Ishikawa (cell line): ENCODE results near the gene MOCS1.

ENCODE experiments used
- CEBPB ChIP-seq: IDR thresholded peaks from 2 replicates; pipeline ENCODE4 v1.6.1; 2012
- EP300 ChIP-seq: IDR thresholded peaks from 2 replicates; pipeline ENCODE4 v1.6.1; 2012; ENCODE audit warnings: borderline replicate concordance

GRCh38 chr6:39965751-39966150 is 31.5 kb upstream of the MOCS1 start:
- TF ChIP-seq CEBPB = no peak
- TF ChIP-seq EP300 = no peak
